SK-N-MC (cell line): Measurements from ENCODE around the gene NVL.
"Not testable (repeated sequence)": the region's sequence is repeated elsewhere in the genome, so short reads cannot be mapped to it uniquely, and the experiment has no call there.

Source experiments
- EZH2 ChIP-seq: fragments of 200-600 bp; sonication (generic); IDR thresholded peaks from one replicate; pipeline ENCODE4 v1.6.1; 2017; ENCODE audit warnings: antibody characterized with exemption
- FOXP2 ChIP-seq: optimal IDR thresholded peaks from 2 replicates; pipeline ENCODE3; 2011; ENCODE audit warnings: mild to moderate bottlenecking, moderate library complexity; ENCODE audit not compliant: insufficient read depth; ENCODE audit errors: extremely low read length, control extremely low read depth
- POLR2AphosphoS5 ChIP-seq: IDR thresholded peaks from 2 replicates; pipeline ENCODE4 v1.6.1; 2012; ENCODE audit warnings: mild to moderate bottlenecking, low read depth, low read length, borderline replicate concordance

DNA sequence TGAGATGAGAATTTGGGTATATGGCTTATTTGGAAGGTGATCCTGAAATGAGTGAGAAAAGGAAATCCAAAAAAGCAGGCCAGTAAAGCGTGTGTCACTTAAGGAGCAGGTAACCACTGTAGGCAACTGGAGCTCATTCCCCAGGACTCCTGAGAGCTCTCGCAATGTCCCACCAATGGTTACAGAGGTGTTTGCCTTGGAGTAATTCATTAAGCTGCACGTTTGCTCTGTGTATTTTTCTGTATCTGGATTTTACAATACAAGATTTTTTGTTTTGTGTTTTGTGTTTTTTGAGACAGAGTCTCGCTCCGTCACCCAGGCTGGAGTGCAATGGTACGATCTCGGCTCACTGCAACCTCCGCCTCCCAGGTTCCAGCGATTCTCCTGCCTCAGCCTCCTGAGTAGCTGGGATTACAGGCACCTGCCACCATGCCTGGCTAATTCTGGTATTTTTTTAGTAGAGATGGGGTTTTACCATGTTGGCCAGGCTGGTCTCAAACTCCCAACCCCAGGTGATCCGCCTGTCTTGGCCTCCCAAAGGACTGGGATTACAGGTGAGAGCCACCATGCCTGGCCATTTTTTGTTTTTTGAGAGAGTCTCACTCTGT, 123.9 kb downstream of the NVL start:
- not testable (repeated sequence) for TF ChIP-seq EZH2, FOXP2, POLR2AphosphoS5
